GM23338 (cell line): Measurements from ENCODE around the gene NADK. TPM values are rescaled to one million over a fixed set of nuclear protein-coding genes. Genes with fewer than 3 reads are reported as not detected.

ENCODE experiments used
- ATAC-seq: fragments of 200-7000 bp; cut with Tn5 transposase; 3 replicates; pipeline ENCODE4 v1.9.1; 2020
- DNase-seq: peaks from one replicate; pipeline ENCODE4 v3.0.0-alpha.2; 2015; ENCODE audit warnings: low spot score
- H2AFZ ChIP-seq: fragments of 200-600 bp; sonication (generic); 2 replicates; pipeline ENCODE4 v1.8.0; 2016; ENCODE audit warnings: antibody characterized with exemption, mild to moderate bottlenecking, moderate library complexity
- H3F3A ChIP-seq: fragments of 200-600 bp; sonication (generic); replicated peaks from 2 replicates; pipeline ENCODE4 v1.8.0; 2017; ENCODE audit warnings: antibody characterized with exemption, mixed run types, low read depth
- H3K27ac ChIP-seq: fragments of 200-600 bp; sonication (generic); 2 replicates; pipeline ENCODE4 v1.6.1; 2016; ENCODE audit warnings: low read depth
- H3K27me3 ChIP-seq: fragments of 200-600 bp; sonication (generic); 2 replicates; pipeline ENCODE4 v1.8.0; 2016; ENCODE audit warnings: mild to moderate bottlenecking, mixed run types, moderate library complexity; ENCODE audit not compliant: insufficient read depth
- H3K36me3 ChIP-seq: fragments of 200-600 bp; sonication (generic); 2 replicates; pipeline ENCODE4 v1.8.0; 2016; ENCODE audit warnings: mild to moderate bottlenecking; ENCODE audit not compliant: insufficient read depth
- H3K4me1 ChIP-seq: fragments of 200-600 bp; sonication (generic); 2 replicates; pipeline ENCODE4 v1.8.0; 2016; ENCODE audit warnings: mild to moderate bottlenecking, moderate library complexity; ENCODE audit not compliant: insufficient read depth
- H3K4me2 ChIP-seq: fragments of 200-600 bp; sonication (generic); 2 replicates; pipeline ENCODE4 v1.7.1; 2017; ENCODE audit warnings: mixed run types
- H3K4me3 ChIP-seq: fragments of 200-600 bp; sonication (generic); 2 replicates; pipeline ENCODE4 v1.6.1; 2016; ENCODE audit warnings: mixed run types
- H3K79me2 ChIP-seq: fragments of 200-600 bp; sonication (generic); replicated peaks from 2 replicates; pipeline ENCODE4 v1.8.0; 2017; ENCODE audit warnings: mild to moderate bottlenecking; ENCODE audit not compliant: insufficient read depth
- H3K9me2 ChIP-seq: fragments of 200-600 bp; sonication (generic); 2 replicates; pipeline ENCODE4 v1.8.0; 2017; ENCODE audit not compliant: insufficient read depth
- H4K20me1 ChIP-seq: fragments of 200-600 bp; sonication (generic); replicated peaks from 2 replicates; pipeline ENCODE4 v1.8.0; 2017; ENCODE audit warnings: mild to moderate bottlenecking; ENCODE audit not compliant: insufficient read depth
- H3K27ac Mint-ChIP-seq: 2 replicates; pipeline ENCODE4 v1.8.0; 2020; ENCODE audit warnings: inconsistent platforms, mild to moderate bottlenecking, moderate library complexity, mixed read lengths
- H3K27me3 Mint-ChIP-seq: 3 replicates; pipeline ENCODE4 v1.8.0; 2022; ENCODE audit warnings: low read depth, mild to moderate bottlenecking, moderate library complexity, mixed read lengths, inconsistent platforms; ENCODE audit not compliant: insufficient read depth, poor library complexity
- H3K36me3 Mint-ChIP-seq: 3 replicates; pipeline ENCODE4 v1.8.0; 2021; ENCODE audit warnings: low read depth, mild to moderate bottlenecking, inconsistent platforms, moderate library complexity, mixed read lengths
- H3K4me1 Mint-ChIP-seq: 3 replicates; pipeline ENCODE4 v1.8.0; 2020; ENCODE audit warnings: mild to moderate bottlenecking, inconsistent platforms, mixed read lengths
- H3K4me3 Mint-ChIP-seq: 3 replicates; pipeline ENCODE4 v1.8.0; 2021; ENCODE audit warnings: moderate library complexity, mild to moderate bottlenecking, inconsistent platforms, mixed read lengths
- H3K9me3 Mint-ChIP-seq: 3 replicates; pipeline ENCODE4 v1.8.0; 2020; ENCODE audit warnings: moderate library complexity, mild to moderate bottlenecking, inconsistent platforms, mixed read lengths
- CREB1 ChIP-seq: fragments of 250-450 bp; sonication (Bioruptor Pico); IDR thresholded peaks from 2 replicates; pipeline ENCODE4 v1.5.0; 2020; ENCODE audit warnings: low read depth, mild to moderate bottlenecking, moderate library complexity
- EZH2 ChIP-seq: fragments of 200-600 bp; sonication (generic); IDR thresholded peaks from one replicate; pipeline ENCODE4 v1.8.0; 2017; ENCODE audit warnings: antibody characterized with exemption, mild to moderate bottlenecking, low read depth; ENCODE audit not compliant: unreplicated experiment
- EZH2phosphoT487 ChIP-seq: fragments of 200-600 bp; sonication (generic); IDR thresholded peaks from one replicate; pipeline ENCODE4 v1.8.1; 2018; ENCODE audit warnings: antibody characterized with exemption; ENCODE audit not compliant: unreplicated experiment
- ZNF114 ChIP-seq: fragments of 250-450 bp; sonication (Bioruptor Pico); IDR thresholded peaks from 2 replicates; pipeline ENCODE4 v1.5.0; 2020; ENCODE audit warnings: mild to moderate bottlenecking, moderate library complexity
- ZNF331 ChIP-seq: fragments of 250-450 bp; sonication (Bioruptor Pico); IDR thresholded peaks from 2 replicates; pipeline ENCODE4 v1.5.0; 2020; ENCODE audit warnings: low read depth, mild to moderate bottlenecking, moderate library complexity
- polyA plus RNA-seq: library from polyadenylated mRNA; unstranded; fragments of >200 nt; fragmentation: Nextera tagmentation; extraction: Ambion mirVana; gene quantifications from 2 replicates; pipeline ENCODE4 v1.2.1, GENCODE V29; 2016
- total RNA-seq: library from RNA; depleted of rRNA; stranded (reverse); fragments of >200 nt; shearing (Covaris generic); gene quantifications from 2 replicates; pipeline ENCODE4 v1.2.3, GENCODE V29; 2014
- TF ChIP-seq, protein P1 (sequence below): fragments of 250-450 bp; sonication (Bioruptor Pico); IDR thresholded peaks from 2 replicates; pipeline ENCODE4 v1.5.0; 2020; ENCODE audit warnings: mild to moderate bottlenecking, moderate library complexity

Gene NADK
- total and polyA plus RNA-seq, 2 experiments from 2014 or later = 45.3 to 73.2 TPM

DNA sequence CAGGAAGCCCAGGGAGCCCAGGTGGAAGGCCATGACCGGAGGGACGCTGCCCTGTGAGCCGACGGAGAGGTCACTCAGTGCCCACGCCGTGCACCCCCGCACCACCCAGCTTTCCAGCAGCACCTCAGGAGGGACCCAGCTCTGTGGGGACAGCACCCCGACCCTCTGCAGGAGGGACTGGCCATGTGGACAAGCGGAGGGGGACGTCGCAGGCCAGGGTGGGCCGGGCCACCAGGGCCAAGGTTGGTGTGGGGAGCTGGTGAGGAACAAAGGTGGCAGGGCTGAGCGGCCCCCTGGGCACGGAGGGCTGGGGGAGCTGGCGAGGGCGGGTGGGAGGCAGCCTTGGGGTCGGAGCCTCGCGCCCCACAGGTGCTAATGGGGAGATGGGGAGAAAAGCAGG lies 22.8 kb downstream of the NADK start:
- Histone ChIP-seq H3K79me2 (peaks cover 13% of the 10 kb centered on the region), H3K4me1 (no peaks in the 10 kb centered on the region), H3K4me3 (no peak overlapping the region), H2AFZ (no peak overlapping the region), H3K36me3 (peaks cover 4% of the 10 kb centered on the region; the same call in 1 of the 2 replicates), H3F3A (peaks cover 15% of the 10 kb centered on the region; the same call in 1 of the 2 replicates), H3K9me2 (no peaks in the 10 kb centered on the region), H3K27me3 (no peaks in the 10 kb centered on the region), H3K4me2 (no peak overlapping the region), H4K20me1 (peaks cover 7% of the 10 kb centered on the region; the same call in 1 of the 2 replicates), H3K27ac (no peak overlapping the region)
- Mint-ChIP-seq H3K9me3 (no peaks in the 10 kb centered on the region), H3K27me3 (peaks cover 17% of the 10 kb centered on the region), H3K4me3 (no peak overlapping the region), H3K4me1 (peaks cover 3% of the 10 kb centered on the region; the same call in 2 of the 3 replicates), H3K27ac (no peak overlapping the region; the same call in 1 of the 2 replicates), H3K36me3 (peaks cover 58% of the 10 kb centered on the region)
- TF ChIP-seq EZH2phosphoT487 (no peak), EZH2 (no peak), CREB1 (no peak), ZNF331 (CRISPR knock-in tag) (no peak), ZNF114 (CRISPR knock-in tag) (no peak)
- TF ChIP-seq, protein P1, sequence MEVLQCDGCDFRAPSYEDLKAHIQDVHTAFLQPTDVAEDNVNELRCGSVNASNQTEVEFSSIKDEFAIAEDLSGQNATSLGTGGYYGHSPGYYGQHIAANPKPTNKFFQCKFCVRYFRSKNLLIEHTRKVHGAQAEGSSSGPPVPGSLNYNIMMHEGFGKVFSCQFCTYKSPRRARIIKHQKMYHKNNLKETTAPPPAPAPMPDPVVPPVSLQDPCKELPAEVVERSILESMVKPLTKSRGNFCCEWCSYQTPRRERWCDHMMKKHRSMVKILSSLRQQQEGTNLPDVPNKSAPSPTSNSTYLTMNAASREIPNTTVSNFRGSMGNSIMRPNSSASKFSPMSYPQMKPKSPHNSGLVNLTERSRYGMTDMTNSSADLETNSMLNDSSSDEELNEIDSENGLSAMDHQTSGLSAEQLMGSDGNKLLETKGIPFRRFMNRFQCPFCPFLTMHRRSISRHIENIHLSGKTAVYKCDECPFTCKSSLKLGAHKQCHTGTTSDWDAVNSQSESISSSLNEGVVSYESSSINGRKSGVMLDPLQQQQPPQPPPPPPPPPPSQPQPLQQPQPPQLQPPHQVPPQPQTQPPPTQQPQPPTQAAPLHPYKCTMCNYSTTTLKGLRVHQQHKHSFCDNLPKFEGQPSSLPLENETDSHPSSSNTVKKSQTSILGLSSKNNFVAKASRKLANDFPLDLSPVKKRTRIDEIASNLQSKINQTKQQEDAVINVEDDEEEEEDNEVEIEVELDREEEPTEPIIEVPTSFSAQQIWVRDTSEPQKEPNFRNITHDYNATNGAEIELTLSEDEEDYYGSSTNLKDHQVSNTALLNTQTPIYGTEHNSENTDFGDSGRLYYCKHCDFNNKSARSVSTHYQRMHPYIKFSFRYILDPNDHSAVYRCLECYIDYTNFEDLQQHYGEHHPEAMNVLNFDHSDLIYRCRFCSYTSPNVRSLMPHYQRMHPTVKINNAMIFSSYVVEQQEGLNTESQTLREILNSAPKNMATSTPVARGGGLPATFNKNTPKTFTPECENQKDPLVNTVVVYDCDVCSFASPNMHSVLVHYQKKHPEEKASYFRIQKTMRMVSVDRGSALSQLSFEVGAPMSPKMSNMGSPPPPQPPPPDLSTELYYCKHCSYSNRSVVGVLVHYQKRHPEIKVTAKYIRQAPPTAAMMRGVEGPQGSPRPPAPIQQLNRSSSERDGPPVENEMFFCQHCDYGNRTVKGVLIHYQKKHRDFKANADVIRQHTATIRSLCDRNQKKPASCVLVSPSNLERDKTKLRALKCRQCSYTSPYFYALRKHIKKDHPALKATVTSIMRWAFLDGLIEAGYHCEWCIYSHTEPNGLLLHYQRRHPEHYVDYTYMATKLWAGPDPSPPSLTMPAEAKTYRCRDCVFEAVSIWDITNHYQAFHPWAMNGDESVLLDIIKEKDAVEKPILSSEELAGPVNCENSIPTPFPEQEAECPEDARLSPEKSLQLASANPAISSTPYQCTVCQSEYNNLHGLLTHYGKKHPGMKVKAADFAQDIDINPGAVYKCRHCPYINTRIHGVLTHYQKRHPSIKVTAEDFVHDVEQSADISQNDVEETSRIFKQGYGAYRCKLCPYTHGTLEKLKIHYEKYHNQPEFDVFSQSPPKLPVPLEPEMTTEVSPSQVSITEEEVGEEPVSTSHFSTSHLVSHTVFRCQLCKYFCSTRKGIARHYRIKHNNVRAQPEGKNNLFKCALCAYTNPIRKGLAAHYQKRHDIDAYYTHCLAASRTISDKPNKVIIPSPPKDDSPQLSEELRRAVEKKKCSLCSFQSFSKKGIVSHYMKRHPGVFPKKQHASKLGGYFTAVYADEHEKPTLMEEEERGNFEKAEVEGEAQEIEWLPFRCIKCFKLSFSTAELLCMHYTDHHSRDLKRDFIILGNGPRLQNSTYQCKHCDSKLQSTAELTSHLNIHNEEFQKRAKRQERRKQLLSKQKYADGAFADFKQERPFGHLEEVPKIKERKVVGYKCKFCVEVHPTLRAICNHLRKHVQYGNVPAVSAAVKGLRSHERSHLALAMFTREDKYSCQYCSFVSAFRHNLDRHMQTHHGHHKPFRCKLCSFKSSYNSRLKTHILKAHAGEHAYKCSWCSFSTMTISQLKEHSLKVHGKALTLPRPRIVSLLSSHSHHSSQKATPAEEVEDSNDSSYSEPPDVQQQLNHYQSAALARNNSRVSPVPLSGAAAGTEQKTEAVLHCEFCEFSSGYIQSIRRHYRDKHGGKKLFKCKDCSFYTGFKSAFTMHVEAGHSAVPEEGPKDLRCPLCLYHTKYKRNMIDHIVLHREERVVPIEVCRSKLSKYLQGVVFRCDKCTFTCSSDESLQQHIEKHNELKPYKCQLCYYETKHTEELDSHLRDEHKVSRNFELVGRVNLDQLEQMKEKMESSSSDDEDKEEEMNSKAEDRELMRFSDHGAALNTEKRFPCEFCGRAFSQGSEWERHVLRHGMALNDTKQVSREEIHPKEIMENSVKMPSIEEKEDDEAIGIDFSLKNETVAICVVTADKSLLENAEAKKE (CRISPR knock-in tag) = no peak
- ATAC-seq (no peak), DNase-seq (no peak)
